ENCODE measurements around the gene HEPH. TPM values are rescaled to one million over a fixed set of nuclear protein-coding genes. Genes with fewer than 3 reads are reported as not detected.
"Not testable (repeated sequence)": the region's sequence is repeated elsewhere in the genome, so short reads cannot be mapped to it uniquely, and the experiment has no call there.

The HEPH gene
- polyA plus RNA-seq (2012; ENCODE audit: missing spikeins), result 0.49 TPM

- TF ChIP-seq POLR2A (IDR thresholded peaks at IDR 0.05; ENCODE audit: low read depth, low read length) (no peak), POLR2AphosphoS5 (IDR thresholded peaks at IDR 0.05; ENCODE audit: low read depth, low read length) (no peak), TAF1 (IDR thresholded peaks at IDR 0.05; ENCODE audit: borderline replicate concordance, low read depth, low read length) (no peak)
- FAIRE-seq (peak; percentile 78), DNase-seq (ENCODE audit: insufficient read length) (no peak)
These were observed at the start of gene HEPH for GRCh38 chrX:66163849-66164411. Gene HEPH (plus strand): TSS chrX:66164247. CDS start chrX:66170571, 6,324 bp downstream.

GRCh38 chrX:66118722-66119121, 45.3 kb upstream of the HEPH start:
- FAIRE-seq; DNase-seq (ENCODE audit: insufficient read length): not testable (repeated sequence)

GRCh38 chrX:66121354-66121753, 42.7 kb upstream of the HEPH start:
- not testable (repeated sequence) for DNase-seq (ENCODE audit: insufficient read length); FAIRE-seq

- DNase-seq (ENCODE audit: insufficient read length) (no peak), FAIRE-seq (no peak)
- TF ChIP-seq TAF1 (IDR thresholded peaks at IDR 0.05; ENCODE audit: borderline replicate concordance, low read depth, low read length) (no peak), POLR2A (IDR thresholded peaks at IDR 0.05; ENCODE audit: low read depth, low read length) (no peak), POLR2AphosphoS5 (IDR thresholded peaks at IDR 0.05; ENCODE audit: low read depth, low read length) (no peak)
These were observed 37.4 kb upstream of the HEPH start for GRCh38 chrX:66126662-66127061.

GRCh38 chrX:66130469-66130868, 33.6 kb upstream of the HEPH start:
- TF ChIP-seq POLR2A (IDR thresholded peaks at IDR 0.05; ENCODE audit: low read depth, low read length), result no peak
- no peak for TF ChIP-seq POLR2AphosphoS5 (IDR thresholded peaks at IDR 0.05; ENCODE audit: low read depth, low read length)
- TF ChIP-seq TAF1 (IDR thresholded peaks at IDR 0.05; ENCODE audit: borderline replicate concordance, low read depth, low read length), result no peak
- DNase-seq (ENCODE audit: insufficient read length) (no peak), FAIRE-seq (no peak)

GRCh38 chrX:66135284-66135683, 28.8 kb upstream of the HEPH start:
- DNase-seq (ENCODE audit: insufficient read length); FAIRE-seq: not testable (repeated sequence)

GRCh38 chrX:66142351-66142750, 21.7 kb upstream of the HEPH start:
- no peak for FAIRE-seq
- DNase-seq (ENCODE audit: insufficient read length), result no peak
- TF ChIP-seq POLR2AphosphoS5 (IDR thresholded peaks at IDR 0.05; ENCODE audit: low read depth, low read length) (no peak), TAF1 (IDR thresholded peaks at IDR 0.05; ENCODE audit: borderline replicate concordance, low read depth, low read length) (no peak), POLR2A (IDR thresholded peaks at IDR 0.05; ENCODE audit: low read depth, low read length) (no peak)

GRCh38 chrX:66144258-66144657, 19.8 kb upstream of the HEPH start:
- TF ChIP-seq TAF1 (IDR thresholded peaks at IDR 0.05; ENCODE audit: borderline replicate concordance, low read depth, low read length) (no peak), POLR2A (IDR thresholded peaks at IDR 0.05; ENCODE audit: low read depth, low read length) (no peak), POLR2AphosphoS5 (IDR thresholded peaks at IDR 0.05; ENCODE audit: low read depth, low read length) (no peak)
- FAIRE-seq (no peak), DNase-seq (ENCODE audit: insufficient read length) (no peak)

- TF ChIP-seq POLR2AphosphoS5 (IDR thresholded peaks at IDR 0.05; ENCODE audit: low read depth, low read length), result no peak
- TF ChIP-seq POLR2A (IDR thresholded peaks at IDR 0.05; ENCODE audit: low read depth, low read length), result no peak
- TF ChIP-seq TAF1 (IDR thresholded peaks at IDR 0.05; ENCODE audit: borderline replicate concordance, low read depth, low read length), result no peak
- FAIRE-seq (no peak), DNase-seq (ENCODE audit: insufficient read length) (no peak)
These were observed 14.5 kb upstream of the HEPH start for GRCh38 chrX:66149519-66149918.

- TF ChIP-seq TAF1 (IDR thresholded peaks at IDR 0.05; ENCODE audit: borderline replicate concordance, low read depth, low read length), result no peak
- no peak for TF ChIP-seq POLR2A (IDR thresholded peaks at IDR 0.05; ENCODE audit: low read depth, low read length)
- TF ChIP-seq POLR2AphosphoS5 (IDR thresholded peaks at IDR 0.05; ENCODE audit: low read depth, low read length), result no peak
- no peak for DNase-seq (ENCODE audit: insufficient read length)
- FAIRE-seq, result no peak
These were observed 13.9 kb upstream of the HEPH start for GRCh38 chrX:66150163-66150562.

GRCh38 chrX:66162331-66162822, 1.7 kb upstream of the HEPH start:
- no peak for FAIRE-seq
- DNase-seq (ENCODE audit: insufficient read length), result no peak
- TF ChIP-seq TAF1 (IDR thresholded peaks at IDR 0.05; ENCODE audit: borderline replicate concordance, low read depth, low read length), result no peak
- no peak for TF ChIP-seq POLR2AphosphoS5 (IDR thresholded peaks at IDR 0.05; ENCODE audit: low read depth, low read length)

- no peak for DNase-seq (ENCODE audit: insufficient read length)
- TF ChIP-seq TAF1 (IDR thresholded peaks at IDR 0.05; ENCODE audit: borderline replicate concordance, low read depth, low read length) (no peak), POLR2AphosphoS5 (IDR thresholded peaks at IDR 0.05; ENCODE audit: low read depth, low read length) (no peak), POLR2A (IDR thresholded peaks at IDR 0.05; ENCODE audit: low read depth, low read length) (no peak)
- no peak for FAIRE-seq
These were observed 600 bp upstream of the HEPH start for GRCh38 chrX:66163447-66163846.

- TF ChIP-seq TAF1 (IDR thresholded peaks at IDR 0.05; ENCODE audit: borderline replicate concordance, low read depth, low read length), result no peak
- TF ChIP-seq POLR2AphosphoS5 (IDR thresholded peaks at IDR 0.05; ENCODE audit: low read depth, low read length), result no peak
- TF ChIP-seq POLR2A (IDR thresholded peaks at IDR 0.05; ENCODE audit: low read depth, low read length), result no peak
- FAIRE-seq (no peak), DNase-seq (ENCODE audit: insufficient read length) (no peak)
These were observed 423 bp downstream of the HEPH start for GRCh38 chrX:66164470-66164869.
